SK-N-SH (cell line): ENCODE results near the gene HOXC13.

Experiments used
- EP300 ChIP-seq, 2 experiments: IDR thresholded peaks; 2 replicates each; pipeline versions ENCODE4 v1.4.0 to v1.6.1; 2012; ENCODE audit warnings: borderline replicate concordance in 1 of 2, low read depth in 1 of 2, low read length in 1 of 2
- FOXM1 ChIP-seq: IDR thresholded peaks from 2 replicates; pipeline ENCODE4 v1.4.0; 2012; ENCODE audit warnings: low read depth, mild to moderate bottlenecking
- GABPA ChIP-seq: IDR thresholded peaks from 2 replicates; pipeline ENCODE4 v1.4.0; 2012; ENCODE audit warnings: low read depth, mild to moderate bottlenecking
- JUND ChIP-seq: IDR thresholded peaks from 2 replicates; pipeline ENCODE4 v1.4.0; 2012
- POLR2AphosphoS5 ChIP-seq: IDR thresholded peaks from 2 replicates; pipeline ENCODE4 v1.6.1; 2012; ENCODE audit warnings: low read depth, low read length
- RAD21 ChIP-seq: IDR thresholded peaks from 2 replicates; pipeline ENCODE4 v1.6.1; 2012; ENCODE audit warnings: mild to moderate bottlenecking, low read length
- RCOR1 ChIP-seq: fragments of 150-350 bp; IDR thresholded peaks from 2 replicates; pipeline ENCODE4 v1.6.1; 2017; ENCODE audit warnings: antibody characterized with exemption, low read length
- RXRA ChIP-seq: IDR thresholded peaks from 2 replicates; pipeline ENCODE4 v1.4.0; 2012; ENCODE audit warnings: low read depth, mild to moderate bottlenecking, borderline replicate concordance
- TAF1 ChIP-seq: IDR thresholded peaks from 2 replicates; pipeline ENCODE4 v1.6.1; 2012; ENCODE audit warnings: low read depth, mild to moderate bottlenecking, low read length, moderate library complexity, borderline replicate concordance
- TEAD4 ChIP-seq: IDR thresholded peaks from 2 replicates; pipeline ENCODE4 v1.4.0; 2012; ENCODE audit warnings: mild to moderate bottlenecking, borderline replicate concordance; ENCODE audit not compliant: insufficient read depth
- USF1 ChIP-seq: IDR thresholded peaks from 2 replicates; pipeline ENCODE4 v1.4.0; 2012; ENCODE audit warnings: low read depth, borderline replicate concordance
- TF ChIP-seq, protein P1 (sequence below): fragments of 200-600 bp; sonication (generic); IDR thresholded peaks from 2 replicates; pipeline ENCODE4 v1.6.1; 2017; ENCODE audit warnings: antibody characterized with exemption, mild to moderate bottlenecking, moderate library complexity

- no peak for TF ChIP-seq JUND
- TF ChIP-seq, protein P1, sequence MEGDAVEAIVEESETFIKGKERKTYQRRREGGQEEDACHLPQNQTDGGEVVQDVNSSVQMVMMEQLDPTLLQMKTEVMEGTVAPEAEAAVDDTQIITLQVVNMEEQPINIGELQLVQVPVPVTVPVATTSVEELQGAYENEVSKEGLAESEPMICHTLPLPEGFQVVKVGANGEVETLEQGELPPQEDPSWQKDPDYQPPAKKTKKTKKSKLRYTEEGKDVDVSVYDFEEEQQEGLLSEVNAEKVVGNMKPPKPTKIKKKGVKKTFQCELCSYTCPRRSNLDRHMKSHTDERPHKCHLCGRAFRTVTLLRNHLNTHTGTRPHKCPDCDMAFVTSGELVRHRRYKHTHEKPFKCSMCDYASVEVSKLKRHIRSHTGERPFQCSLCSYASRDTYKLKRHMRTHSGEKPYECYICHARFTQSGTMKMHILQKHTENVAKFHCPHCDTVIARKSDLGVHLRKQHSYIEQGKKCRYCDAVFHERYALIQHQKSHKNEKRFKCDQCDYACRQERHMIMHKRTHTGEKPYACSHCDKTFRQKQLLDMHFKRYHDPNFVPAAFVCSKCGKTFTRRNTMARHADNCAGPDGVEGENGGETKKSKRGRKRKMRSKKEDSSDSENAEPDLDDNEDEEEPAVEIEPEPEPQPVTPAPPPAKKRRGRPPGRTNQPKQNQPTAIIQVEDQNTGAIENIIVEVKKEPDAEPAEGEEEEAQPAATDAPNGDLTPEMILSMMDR: no peak
- no peak for TF ChIP-seq POLR2AphosphoS5
- no peak for TF ChIP-seq RXRA
- no peak for TF ChIP-seq TEAD4
- TF ChIP-seq RAD21: no peak
- TF ChIP-seq TAF1: no peak
- no peak for TF ChIP-seq USF1
- no peak for TF ChIP-seq EP300 (IDR thresholded peaks at IDR 0.05; ENCODE audit: borderline replicate concordance in 1 of 2, low read depth in 1 of 2, low read length in 1 of 2)
- no peak for TF ChIP-seq GABPA
- no peak for TF ChIP-seq RCOR1
- TF ChIP-seq FOXM1: no peak
These were observed 35.7 kb downstream of the HOXC13 start, which contains the start of gene HOTAIR for GRCh38 chr12:53974084-53975063.
